ENCODE results near the gene C8B. TPM values are rescaled to one million over a fixed set of nuclear protein-coding genes. Genes with fewer than 3 reads are reported as not detected.

Gene C8B
- total RNA-seq, 1 donor from 2014 or later = not detected

- Mint-ChIP-seq H3K27ac (ENCODE audit: unreplicated experiment) (no peak overlapping the region), H3K4me1 (ENCODE audit: unreplicated experiment) (no peaks in the 10 kb centered on the region), H3K27me3 (ENCODE audit: unreplicated experiment) (peaks cover 2% of the 10 kb centered on the region), H3K4me3 (ENCODE audit: unreplicated experiment) (no peak overlapping the region), H3K36me3 (ENCODE audit: low read depth, unreplicated experiment) (no peaks in the 10 kb centered on the region), H3K9me3 (ENCODE audit: unreplicated experiment) (no peaks in the 10 kb centered on the region)
- no peak for DNase-seq (ENCODE audit: low spot score)
- TF ChIP-seq, protein P1, sequence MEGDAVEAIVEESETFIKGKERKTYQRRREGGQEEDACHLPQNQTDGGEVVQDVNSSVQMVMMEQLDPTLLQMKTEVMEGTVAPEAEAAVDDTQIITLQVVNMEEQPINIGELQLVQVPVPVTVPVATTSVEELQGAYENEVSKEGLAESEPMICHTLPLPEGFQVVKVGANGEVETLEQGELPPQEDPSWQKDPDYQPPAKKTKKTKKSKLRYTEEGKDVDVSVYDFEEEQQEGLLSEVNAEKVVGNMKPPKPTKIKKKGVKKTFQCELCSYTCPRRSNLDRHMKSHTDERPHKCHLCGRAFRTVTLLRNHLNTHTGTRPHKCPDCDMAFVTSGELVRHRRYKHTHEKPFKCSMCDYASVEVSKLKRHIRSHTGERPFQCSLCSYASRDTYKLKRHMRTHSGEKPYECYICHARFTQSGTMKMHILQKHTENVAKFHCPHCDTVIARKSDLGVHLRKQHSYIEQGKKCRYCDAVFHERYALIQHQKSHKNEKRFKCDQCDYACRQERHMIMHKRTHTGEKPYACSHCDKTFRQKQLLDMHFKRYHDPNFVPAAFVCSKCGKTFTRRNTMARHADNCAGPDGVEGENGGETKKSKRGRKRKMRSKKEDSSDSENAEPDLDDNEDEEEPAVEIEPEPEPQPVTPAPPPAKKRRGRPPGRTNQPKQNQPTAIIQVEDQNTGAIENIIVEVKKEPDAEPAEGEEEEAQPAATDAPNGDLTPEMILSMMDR (IDR thresholded peaks at IDR 0.05; ENCODE audit: unreplicated experiment) = no peak
Observed at GRCh38 chr1:56927986-56928385, 37.8 kb downstream of the C8B start.

GRCh38 chr1:56927171-56927570 is 38.6 kb downstream of the C8B start:
- Mint-ChIP-seq H3K36me3 (ENCODE audit: low read depth, unreplicated experiment) (no peaks in the 10 kb centered on the region), H3K27me3 (ENCODE audit: unreplicated experiment) (peaks cover 2% of the 10 kb centered on the region), H3K4me1 (ENCODE audit: unreplicated experiment) (no peaks in the 10 kb centered on the region), H3K27ac (ENCODE audit: unreplicated experiment) (no peak overlapping the region), H3K4me3 (ENCODE audit: unreplicated experiment) (no peak overlapping the region), H3K9me3 (ENCODE audit: unreplicated experiment) (no peaks in the 10 kb centered on the region)
- TF ChIP-seq, protein P1 (IDR thresholded peaks at IDR 0.05; ENCODE audit: unreplicated experiment) = no peak
- DNase-seq (ENCODE audit: low spot score) = no peak

DNA sequence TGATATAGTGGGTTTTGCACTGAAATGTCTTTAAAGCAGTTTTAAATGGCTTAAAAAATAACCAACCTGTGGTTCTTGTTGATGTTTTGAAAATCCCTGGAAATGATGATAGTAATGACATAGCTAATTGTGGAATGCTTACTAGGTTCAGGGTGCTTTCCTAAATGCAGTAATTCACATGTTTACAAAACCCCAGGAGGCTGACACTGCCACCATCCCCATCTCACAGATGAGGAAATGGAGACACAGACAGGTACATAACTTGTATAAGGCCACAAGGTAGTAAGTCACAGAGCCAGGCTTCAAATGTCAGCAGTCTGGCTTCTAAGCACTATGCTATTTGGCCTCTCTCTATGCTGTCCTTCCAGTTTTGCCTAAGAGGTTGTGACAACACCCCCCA is 40.6 kb downstream of the C8B start:
- no peak overlapping the region for H3K27ac Mint-ChIP-seq (ENCODE audit: unreplicated experiment)

DNA sequence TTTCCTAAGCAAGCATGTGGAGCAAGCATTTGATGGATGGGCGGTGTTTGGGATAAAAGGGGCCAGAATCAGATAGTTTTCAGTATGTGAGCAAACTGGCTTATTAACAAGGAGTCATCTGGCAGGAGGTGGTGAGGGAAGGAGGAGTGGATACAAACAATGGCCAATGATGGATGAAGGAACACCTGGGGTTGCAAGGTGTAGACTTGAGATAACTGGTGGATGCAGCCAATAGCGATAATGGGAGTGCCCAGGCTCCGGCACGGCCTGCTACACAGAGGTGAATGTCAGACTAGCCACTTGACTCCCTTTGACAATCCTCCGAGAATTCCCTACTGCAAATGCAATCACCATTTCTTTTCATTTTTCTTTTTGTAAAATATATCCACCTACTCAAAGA is 41.7 kb downstream of the C8B start:
- Mint-ChIP-seq H3K36me3 (ENCODE audit: low read depth, unreplicated experiment) (no peaks in the 10 kb centered on the region), H3K27me3 (ENCODE audit: unreplicated experiment) (peaks cover 4% of the 10 kb centered on the region), H3K27ac (ENCODE audit: unreplicated experiment) (no peak overlapping the region), H3K4me1 (ENCODE audit: unreplicated experiment) (no peaks in the 10 kb centered on the region), H3K9me3 (ENCODE audit: unreplicated experiment) (no peaks in the 10 kb centered on the region), H3K4me3 (ENCODE audit: unreplicated experiment) (no peak overlapping the region)
- DNase-seq (ENCODE audit: low spot score) = no peak
- TF ChIP-seq, protein P1 (IDR thresholded peaks at IDR 0.05; ENCODE audit: unreplicated experiment) = no peak

More for the DNA sequence above, 40.6 kb downstream of the C8B start:
- Mint-ChIP-seq H3K36me3 (ENCODE audit: low read depth, unreplicated experiment) (no peaks in the 10 kb centered on the region), H3K4me3 (ENCODE audit: unreplicated experiment) (no peak overlapping the region), H3K9me3 (ENCODE audit: unreplicated experiment) (no peaks in the 10 kb centered on the region), H3K27me3 (ENCODE audit: unreplicated experiment) (peaks cover 4% of the 10 kb centered on the region), H3K4me1 (ENCODE audit: unreplicated experiment) (no peaks in the 10 kb centered on the region)
- TF ChIP-seq, protein P1 (IDR thresholded peaks at IDR 0.05; ENCODE audit: unreplicated experiment) = no peak
- DNase-seq (ENCODE audit: low spot score) = no peak

DNA sequence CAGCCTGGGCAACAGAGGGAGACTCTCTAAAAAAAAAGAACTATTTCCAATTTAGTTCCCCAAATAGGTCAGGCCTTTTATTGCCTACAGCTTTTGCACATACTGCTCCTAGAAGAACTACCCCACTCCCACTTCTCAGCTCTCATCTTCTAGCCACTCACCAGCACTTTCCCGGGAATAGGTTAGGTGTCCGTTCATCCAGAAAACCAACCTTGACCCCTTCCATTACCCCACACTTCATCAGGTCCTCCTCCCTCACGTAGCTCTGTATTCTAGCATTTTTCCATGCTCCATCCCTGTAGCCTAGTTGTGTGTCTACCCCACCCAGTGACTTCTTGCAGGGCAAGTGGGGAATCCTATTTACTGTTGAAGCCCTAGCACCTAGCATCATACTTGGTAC is 42.6 kb downstream of the C8B start:
- Mint-ChIP-seq H3K9me3 (ENCODE audit: unreplicated experiment) (no peaks in the 10 kb centered on the region), H3K36me3 (ENCODE audit: low read depth, unreplicated experiment) (no peaks in the 10 kb centered on the region), H3K4me1 (ENCODE audit: unreplicated experiment) (no peaks in the 10 kb centered on the region), H3K27ac (ENCODE audit: unreplicated experiment) (no peak overlapping the region), H3K4me3 (ENCODE audit: unreplicated experiment) (no peak overlapping the region), H3K27me3 (ENCODE audit: unreplicated experiment) (peaks cover 2% of the 10 kb centered on the region)
- DNase-seq (ENCODE audit: low spot score) = no peak
- TF ChIP-seq, protein P1 (IDR thresholded peaks at IDR 0.05; ENCODE audit: unreplicated experiment) = no peak
